HepG2 (cell line): ENCODE data around the gene ZBED1. TPM values are rescaled to one million over a fixed set of nuclear protein-coding genes. Genes with fewer than 3 reads are reported as not detected.

Source experiments
- FOXA3 ChIP-seq: IDR thresholded peaks from 2 replicates; pipeline ENCODE4 v1.6.1; 2016; ENCODE audit warnings: missing genetic modification reagents, missing compliant biosample characterization
- FOXK1 ChIP-seq: sonication (generic); formaldehyde crosslinking; IDR thresholded peaks from 2 replicates; pipeline ENCODE4 v1.4.0; 2020; ENCODE audit warnings: low read depth, missing genetic modification reagents, borderline replicate concordance
- GATA4 ChIP-seq: sonication (generic); IDR thresholded peaks from 2 replicates; pipeline ENCODE4 v1.6.1; 2016; ENCODE audit warnings: antibody characterized with exemption, low read depth, borderline replicate concordance
- GTF3A ChIP-seq: sonication (generic); formaldehyde crosslinking; conservative IDR thresholded peaks from 2 replicates; pipeline ENCODE4 v1.4.0; 2020; ENCODE audit warnings: mild to moderate bottlenecking, missing genetic modification reagents
- HOXA3 ChIP-seq: sonication (generic); formaldehyde crosslinking; IDR thresholded peaks from 2 replicates; pipeline ENCODE4 v1.5.0; 2020; ENCODE audit warnings: missing genetic modification reagents
- MBD4 ChIP-seq: IDR thresholded peaks from 2 replicates; pipeline ENCODE4 v1.6.1; 2012; ENCODE audit warnings: low read length, inconsistent platforms, borderline replicate concordance
- MXI1 ChIP-seq: IDR thresholded peaks from 3 replicates; pipeline ENCODE4 v1.6.1; 2012; ENCODE audit warnings: low read depth, low read length, inconsistent platforms, borderline replicate concordance
- NFATC3 ChIP-seq: sonication (generic); formaldehyde crosslinking; IDR thresholded peaks from 2 replicates; pipeline ENCODE4 v1.5.1; 2020; ENCODE audit warnings: mild to moderate bottlenecking, missing genetic modification reagents
- RELA ChIP-seq: sonication (generic); formaldehyde crosslinking; IDR thresholded peaks from 2 replicates; pipeline ENCODE4 v1.4.0; 2020; ENCODE audit warnings: missing genetic modification reagents
- SMAD3 ChIP-seq: sonication (generic); formaldehyde crosslinking; IDR thresholded peaks from 2 replicates; pipeline ENCODE4 v1.4.0; 2020; ENCODE audit warnings: missing genetic modification reagents
- SOX13 ChIP-seq, 3 experiments: fragments of 450-650 bp in 1 of 3; sonication (generic) in 1 of 3; formaldehyde crosslinking in 1 of 3; IDR thresholded peaks in 2 of 3; conservative IDR thresholded peaks in 1 of 3; 2 replicates each; pipeline versions ENCODE4 v1.5.0 to v1.6.1; 2016 to 2020; ENCODE audit warnings: antibody characterized with exemption in 1 of 3, mild to moderate bottlenecking in 1 of 3, missing compliant biosample characterization in 1 of 3, missing genetic modification reagents in 1 of 3, moderate library complexity in 1 of 3
- SPEN ChIP-seq: sonication (generic); formaldehyde crosslinking; IDR thresholded peaks from 2 replicates; pipeline ENCODE4 v1.5.1; 2020; ENCODE audit warnings: low read depth, mild to moderate bottlenecking, missing genetic modification reagents
- TBP ChIP-seq: sonication (generic); formaldehyde crosslinking; IDR thresholded peaks from 2 replicates; pipeline ENCODE4 v1.5.0; 2020; ENCODE audit warnings: missing genetic modification reagents
- TEAD3 ChIP-seq: optimal IDR thresholded peaks from 2 replicates; pipeline ENCODE3; 2016; ENCODE audit warnings: borderline replicate concordance
- TRIM24 ChIP-seq: sonication (generic); formaldehyde crosslinking; IDR thresholded peaks from 2 replicates; pipeline ENCODE4 v1.8.0; 2022; ENCODE audit warnings: mild to moderate bottlenecking, missing genetic modification reagents
- ZMAT3 ChIP-seq: sonication (generic); formaldehyde crosslinking; conservative IDR thresholded peaks from 2 replicates; pipeline ENCODE4 v1.7.0; 2021; ENCODE audit warnings: missing genetic modification reagents
- ZNF282 ChIP-seq: fragments of 450-650 bp; IDR thresholded peaks from 2 replicates; pipeline ENCODE4 v1.6.1; 2018; ENCODE audit not compliant: partially characterized antibody
- ZNF607 ChIP-seq: sonication (generic); formaldehyde crosslinking; IDR thresholded peaks from 2 replicates; pipeline ENCODE4 v1.5.1; 2020; ENCODE audit warnings: missing genetic modification reagents, mild to moderate bottlenecking, borderline replicate concordance
- ZNF720 ChIP-seq: sonication (generic); formaldehyde crosslinking; IDR thresholded peaks from 2 replicates; pipeline ENCODE4 v1.4.0; 2020; ENCODE audit warnings: missing genetic modification reagents
- ZSCAN21 ChIP-seq: sonication (generic); formaldehyde crosslinking; IDR thresholded peaks from 2 replicates; pipeline ENCODE4 v1.8.0; 2022; ENCODE audit warnings: mild to moderate bottlenecking, missing genetic modification reagents, moderate library complexity, borderline replicate concordance
- polyA plus RNA-seq, 8 experiments: library from polyadenylated mRNA; depleted of rRNA in 3 of 8; stranded (reverse) in 7 of 8; unstranded in 1 of 8; fragments of >200 nt; fragmentation: Illumina TruSeq in 4 of 8; extraction: Trizol in 4 of 8; gene quantifications; 2 replicates each; pipeline versions ENCODE4 v1.2.1 to v1.2.3, GENCODE V29; 2011 to 2016; ENCODE audit warnings: low read depth in 4 of 8, missing spikeins in 1 of 8, mixed read lengths in 1 of 8; ENCODE audit not compliant: insufficient read depth in 1 of 8
- total RNA-seq, 5 experiments: library from RNA; depleted of rRNA; stranded (reverse); fragments of >200 nt; fragmentation: Illumina TruSeq; extraction: Trizol; gene quantifications; 2 replicates each; pipeline ENCODE4 v1.2.3, GENCODE V29; 2016; ENCODE audit warnings: low read depth in 1 of 5
- TF ChIP-seq, protein P1 (sequence below): sonication (generic); formaldehyde crosslinking; IDR thresholded peaks from 2 replicates; pipeline ENCODE4 v1.4.0; 2020; ENCODE audit warnings: mild to moderate bottlenecking, missing genetic modification reagents
- TF ChIP-seq, protein P2 (sequence below): IDR thresholded peaks from 2 replicates; pipeline ENCODE4 v1.6.1; 2016; ENCODE audit warnings: mild to moderate bottlenecking, missing biosample characterization, missing genetic modification reagents
- TF ChIP-seq, protein P3 (sequence below): sonication (generic); formaldehyde crosslinking; IDR thresholded peaks from 2 replicates; pipeline ENCODE4 v1.4.0; 2020; ENCODE audit warnings: mild to moderate bottlenecking, missing genetic modification reagents
- TF ChIP-seq, protein P4 (sequence below): sonication (generic); formaldehyde crosslinking; IDR thresholded peaks from 2 replicates; pipeline ENCODE4 v1.4.0; 2020; ENCODE audit warnings: missing genetic modification reagents, borderline replicate concordance
- TF ChIP-seq, protein P5 (sequence below): IDR thresholded peaks from 2 replicates; pipeline ENCODE4 v1.6.1; 2016; ENCODE audit warnings: missing compliant biosample characterization, missing genetic modification reagents, borderline replicate concordance

The ZBED1 gene
- total and polyA plus RNA-seq, 2 of the 13 experiments (the other 11 are each of a cell fraction or from before 2014, with no cell fraction given), result 20.0 to 29.8 TPM

DNA sequence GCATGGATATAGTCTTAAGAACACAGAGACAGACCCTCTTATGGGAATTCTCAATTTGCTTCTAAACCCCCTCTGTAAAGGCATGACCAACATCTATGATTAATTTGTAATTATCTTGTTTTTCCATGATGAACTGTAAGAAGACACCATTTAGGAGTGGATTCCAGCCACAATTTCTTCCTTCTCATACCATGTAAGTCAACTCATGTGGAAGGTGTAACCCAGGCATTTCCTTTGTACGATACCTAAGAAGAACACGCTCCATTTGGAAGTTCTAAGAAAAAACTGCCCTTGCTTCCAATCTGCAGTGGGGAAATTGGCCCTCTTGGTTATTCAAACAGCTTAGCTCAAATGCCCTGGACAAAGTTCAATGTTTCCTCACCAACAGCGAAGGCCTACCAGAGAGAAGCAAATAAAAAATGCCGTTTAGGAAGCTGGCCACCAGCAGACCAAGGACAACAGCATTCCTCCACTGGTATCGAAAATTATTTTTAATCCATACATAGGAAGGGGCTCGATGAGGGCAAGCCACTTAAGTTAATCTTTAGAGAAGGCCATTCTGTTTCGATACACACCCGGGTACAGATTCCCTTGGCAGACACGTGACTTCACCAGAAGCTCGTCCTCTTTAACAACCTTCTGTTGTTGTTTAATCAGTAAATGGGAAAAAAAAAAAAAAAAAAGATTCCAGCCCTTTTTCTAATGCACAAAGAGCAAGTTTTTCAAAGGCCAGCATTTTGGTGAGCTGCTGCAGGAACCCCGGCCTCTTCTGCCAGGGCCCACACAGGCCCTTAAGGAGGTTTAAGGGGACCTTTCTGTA lies 2.6 kb downstream of the ZBED1 start (continued):
- TF ChIP-seq, protein P1, sequence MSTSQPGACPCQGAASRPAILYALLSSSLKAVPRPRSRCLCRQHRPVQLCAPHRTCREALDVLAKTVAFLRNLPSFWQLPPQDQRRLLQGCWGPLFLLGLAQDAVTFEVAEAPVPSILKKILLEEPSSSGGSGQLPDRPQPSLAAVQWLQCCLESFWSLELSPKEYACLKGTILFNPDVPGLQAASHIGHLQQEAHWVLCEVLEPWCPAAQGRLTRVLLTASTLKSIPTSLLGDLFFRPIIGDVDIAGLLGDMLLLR (CRISPR knock-in tag), result no peak
- TF ChIP-seq HOXA3, result peak; percentile 64; the same call in 1 of the 2 replicates
- no peak for TF ChIP-seq ZNF720 (CRISPR knock-in tag)
- TF ChIP-seq ZMAT3, result no peak
- TF ChIP-seq, protein P2, sequence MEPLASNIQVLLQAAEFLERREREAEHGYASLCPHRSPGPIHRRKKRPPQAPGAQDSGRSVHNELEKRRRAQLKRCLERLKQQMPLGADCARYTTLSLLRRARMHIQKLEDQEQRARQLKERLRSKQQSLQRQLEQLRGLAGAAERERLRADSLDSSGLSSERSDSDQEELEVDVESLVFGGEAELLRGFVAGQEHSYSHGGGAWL (CRISPR knock-in tag), result no peak
- TF ChIP-seq SPEN (CRISPR knock-in tag), result peak; percentile 43; the same call in 1 of the 2 replicates
- TF ChIP-seq FOXK1 (CRISPR knock-in tag), result peak; percentile 53; the same call in 1 of the 2 replicates
- no peak for TF ChIP-seq GTF3A (CRISPR knock-in tag)
- TF ChIP-seq, protein P3, sequence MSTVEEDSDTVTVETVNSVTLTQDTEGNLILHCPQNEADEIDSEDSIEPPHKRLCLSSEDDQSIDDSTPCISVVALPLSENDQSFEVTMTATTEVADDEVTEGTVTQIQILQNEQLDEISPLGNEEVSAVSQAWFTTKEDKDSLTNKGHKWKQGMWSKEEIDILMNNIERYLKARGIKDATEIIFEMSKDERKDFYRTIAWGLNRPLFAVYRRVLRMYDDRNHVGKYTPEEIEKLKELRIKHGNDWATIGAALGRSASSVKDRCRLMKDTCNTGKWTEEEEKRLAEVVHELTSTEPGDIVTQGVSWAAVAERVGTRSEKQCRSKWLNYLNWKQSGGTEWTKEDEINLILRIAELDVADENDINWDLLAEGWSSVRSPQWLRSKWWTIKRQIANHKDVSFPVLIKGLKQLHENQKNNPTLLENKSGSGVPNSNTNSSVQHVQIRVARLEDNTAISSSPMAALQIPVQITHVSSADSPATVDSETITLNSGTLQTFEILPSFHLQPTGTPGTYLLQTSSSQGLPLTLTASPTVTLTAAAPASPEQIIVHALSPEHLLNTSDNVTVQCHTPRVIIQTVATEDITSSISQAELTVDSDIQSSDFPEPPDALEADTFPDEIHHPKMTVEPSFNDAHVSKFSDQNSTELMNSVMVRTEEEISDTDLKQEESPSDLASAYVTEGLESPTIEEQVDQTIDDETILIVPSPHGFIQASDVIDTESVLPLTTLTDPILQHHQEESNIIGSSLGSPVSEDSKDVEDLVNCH (CRISPR knock-in tag), result no peak
- no peak for TF ChIP-seq ZNF282
- no peak for TF ChIP-seq TRIM24 (CRISPR knock-in tag)
- no peak for TF ChIP-seq MBD4
- no peak for TF ChIP-seq TBP (CRISPR knock-in tag)
- peak; percentile 41 for TF ChIP-seq FOXA3 (CRISPR knock-in tag)
- TF ChIP-seq, protein P4, sequence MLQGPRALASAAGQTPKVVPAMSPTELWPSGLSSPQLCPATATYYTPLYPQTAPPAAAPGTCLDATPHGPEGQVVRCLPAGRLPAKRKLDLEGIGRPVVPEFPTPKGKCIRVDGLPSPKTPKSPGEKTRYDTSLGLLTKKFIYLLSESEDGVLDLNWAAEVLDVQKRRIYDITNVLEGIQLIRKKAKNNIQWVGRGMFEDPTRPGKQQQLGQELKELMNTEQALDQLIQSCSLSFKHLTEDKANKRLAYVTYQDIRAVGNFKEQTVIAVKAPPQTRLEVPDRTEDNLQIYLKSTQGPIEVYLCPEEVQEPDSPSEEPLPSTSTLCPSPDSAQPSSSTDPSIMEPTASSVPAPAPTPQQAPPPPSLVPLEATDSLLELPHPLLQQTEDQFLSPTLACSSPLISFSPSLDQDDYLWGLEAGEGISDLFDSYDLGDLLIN, result no peak
- peak; percentile 50 for TF ChIP-seq TEAD3 (CRISPR knock-in tag)
- no peak for TF ChIP-seq NFATC3
- no peak for TF ChIP-seq ZNF607 (CRISPR knock-in tag)
- 0 out of 2 replicates have a peak, but pooled peaks have one; percentile 6 for TF ChIP-seq GATA4
- TF ChIP-seq ZSCAN21 (CRISPR knock-in tag), result no peak
- peak; percentile 11; the same call in 1 of the 2 replicates for TF ChIP-seq SOX13 (IDR thresholded peaks at IDR 0.05)
- TF ChIP-seq SOX13 (CRISPR knock-in tag; conservative IDR thresholded peaks at IDR 0.05 in 1 of 2, IDR thresholded peaks at IDR 0.05 in 1 of 2), result peak in 1 of 2 experiments; percentile 55; a peak in 2 of 4 replicates
- TF ChIP-seq, protein P5, sequence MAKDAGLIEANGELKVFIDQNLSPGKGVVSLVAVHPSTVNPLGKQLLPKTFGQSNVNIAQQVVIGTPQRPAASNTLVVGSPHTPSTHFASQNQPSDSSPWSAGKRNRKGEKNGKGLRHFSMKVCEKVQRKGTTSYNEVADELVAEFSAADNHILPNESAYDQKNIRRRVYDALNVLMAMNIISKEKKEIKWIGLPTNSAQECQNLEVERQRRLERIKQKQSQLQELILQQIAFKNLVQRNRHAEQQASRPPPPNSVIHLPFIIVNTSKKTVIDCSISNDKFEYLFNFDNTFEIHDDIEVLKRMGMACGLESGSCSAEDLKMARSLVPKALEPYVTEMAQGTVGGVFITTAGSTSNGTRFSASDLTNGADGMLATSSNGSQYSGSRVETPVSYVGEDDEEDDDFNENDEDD (CRISPR knock-in tag), result no peak
- TF ChIP-seq MXI1, result no peak
- TF ChIP-seq RELA (CRISPR knock-in tag), result no peak
- TF ChIP-seq SMAD3 (CRISPR knock-in tag), result no peak
